PC-3 (cell line): ENCODE measurements around the gene PDX1. TPM values are rescaled to one million over a fixed set of nuclear protein-coding genes. Genes with fewer than 3 reads are reported as not detected.

ENCODE experiments used
- ATAC-seq: fragments of 200-7000 bp; cut with Tn5 transposase; 2 replicates; pipeline ENCODE4 v1.9.1; 2020; ENCODE audit warnings: mild to moderate bottlenecking, moderate library complexity
- BruUV-seq: library from RNA; stranded (reverse); fragments of 400-500 nt; replicated peaks from 2 replicates; lab custom pipeline; 2021; lab: Mats Ljungman, UMichigan
- CTCF ChIA-PET: fragments of 300-600 bp; sonication (Branson Sonifier 250); formaldehyde crosslinking; loops from one replicate; lab custom pipeline; 2022; ENCODE audit warnings: antibody characterized with exemption; lab: Charles Lee
- POLR2A ChIA-PET: fragments of 300-600 bp; sonication (Branson Sonifier 250); formaldehyde crosslinking; loops from one replicate; lab custom pipeline; 2022; ENCODE audit warnings: antibody characterized with exemption; ENCODE audit not compliant: unreplicated experiment; lab: Charles Lee
- DNase-seq: peaks from one replicate; pipeline ENCODE4 v3.0.0-alpha.2; 2015
- H2AFZ ChIP-seq: fragments of 300-600 bp; sonication (generic); 2 replicates; pipeline ENCODE4 v1.6.0; 2016; ENCODE audit warnings: antibody characterized with exemption, low read length
- H3F3A ChIP-seq: fragments of 300-600 bp; sonication (generic); one replicate; pipeline ENCODE4 v1.6.0; 2017; ENCODE audit warnings: antibody characterized with exemption, low read length, control low read depth, mild to moderate bottlenecking; ENCODE audit not compliant: unreplicated experiment
- H3K27ac ChIP-seq: fragments of 300-600 bp; sonication (generic); 2 replicates; pipeline ENCODE4 v1.5.1; 2016; ENCODE audit warnings: mild to moderate bottlenecking, low read length
- H3K27me3 ChIP-seq: fragments of 300-600 bp; sonication (generic); 2 replicates; pipeline ENCODE4 v1.6.1; 2016; ENCODE audit warnings: low read length, mixed read lengths
- H3K36me3 ChIP-seq: fragments of 300-600 bp; sonication (generic); 2 replicates; pipeline ENCODE4 v1.6.1; 2016; ENCODE audit warnings: low read depth, mixed run types, low read length, mixed read lengths
- H3K4me1 ChIP-seq: fragments of 300-600 bp; sonication (generic); 2 replicates; pipeline ENCODE4 v1.5.1; 2016; ENCODE audit warnings: low read length; ENCODE audit not compliant: insufficient read depth
- H3K4me2 ChIP-seq: fragments of 300-600 bp; sonication (generic); 2 replicates; pipeline ENCODE4 v1.6.0; 2016; ENCODE audit warnings: low read length
- H3K4me3 ChIP-seq: fragments of 300-600 bp; sonication (generic); 2 replicates; pipeline ENCODE4 v1.5.1; 2016; ENCODE audit warnings: mild to moderate bottlenecking, low read length, mixed read lengths
- H3K79me2 ChIP-seq: fragments of 300-600 bp; sonication (generic); 2 replicates; pipeline ENCODE4 v1.6.1; 2017; ENCODE audit warnings: low read length, mixed read lengths
- H3K9ac ChIP-seq: fragments of 300-600 bp; sonication (generic); 2 replicates; pipeline ENCODE4 v1.6.0; 2016; ENCODE audit warnings: mild to moderate bottlenecking, low read length
- H3K9me2 ChIP-seq: fragments of 300-600 bp; sonication (generic); replicated peaks from 2 replicates; pipeline ENCODE4 v1.6.1; 2016; ENCODE audit warnings: mixed run types, low read length, mixed read lengths
- H3K9me3 ChIP-seq: fragments of 300-600 bp; sonication (generic); 2 replicates; pipeline ENCODE4 v1.6.1; 2016; ENCODE audit warnings: low read length, mixed read lengths
- H4K20me1 ChIP-seq: fragments of 300-600 bp; sonication (generic); 2 replicates; pipeline ENCODE4 v1.6.1; 2016; ENCODE audit warnings: low read length, mixed read lengths
- EZH2 ChIP-seq: fragments of 300-600 bp; sonication (generic); IDR thresholded peaks from one replicate; pipeline ENCODE4 v1.6.1; 2017; ENCODE audit warnings: antibody characterized with exemption, mild to moderate bottlenecking, low read length; ENCODE audit not compliant: unreplicated experiment
- EZH2phosphoT487 ChIP-seq: fragments of 300-600 bp; sonication (generic); IDR thresholded peaks from 2 replicates; pipeline ENCODE4 v1.6.1; 2018; ENCODE audit warnings: mild to moderate bottlenecking, antibody characterized with exemption, low read length, borderline replicate concordance
- intact Hi-C: fragments of 100-400 bp; cut with micrococcal nuclease; formaldehyde crosslinking; loops from 2 replicates; pipeline ENCODE4 v1.9.0; 2023
- total RNA-seq: library from RNA; depleted of rRNA; stranded (reverse); fragments of >200 nt; gene quantifications from 2 replicates; pipeline ENCODE4 v1.2.3, GENCODE V29; 2014
- TF ChIP-seq, protein P1 (sequence below): fragments of 300-600 bp; sonication (generic); conservative IDR thresholded peaks from 2 replicates; pipeline ENCODE4 v1.5.1; 2017; ENCODE audit warnings: antibody characterized with exemption, low read depth, mild to moderate bottlenecking, low read length

Gene PDX1
- total RNA-seq, 1 experiment from 2014 or later = not detected

DNA sequence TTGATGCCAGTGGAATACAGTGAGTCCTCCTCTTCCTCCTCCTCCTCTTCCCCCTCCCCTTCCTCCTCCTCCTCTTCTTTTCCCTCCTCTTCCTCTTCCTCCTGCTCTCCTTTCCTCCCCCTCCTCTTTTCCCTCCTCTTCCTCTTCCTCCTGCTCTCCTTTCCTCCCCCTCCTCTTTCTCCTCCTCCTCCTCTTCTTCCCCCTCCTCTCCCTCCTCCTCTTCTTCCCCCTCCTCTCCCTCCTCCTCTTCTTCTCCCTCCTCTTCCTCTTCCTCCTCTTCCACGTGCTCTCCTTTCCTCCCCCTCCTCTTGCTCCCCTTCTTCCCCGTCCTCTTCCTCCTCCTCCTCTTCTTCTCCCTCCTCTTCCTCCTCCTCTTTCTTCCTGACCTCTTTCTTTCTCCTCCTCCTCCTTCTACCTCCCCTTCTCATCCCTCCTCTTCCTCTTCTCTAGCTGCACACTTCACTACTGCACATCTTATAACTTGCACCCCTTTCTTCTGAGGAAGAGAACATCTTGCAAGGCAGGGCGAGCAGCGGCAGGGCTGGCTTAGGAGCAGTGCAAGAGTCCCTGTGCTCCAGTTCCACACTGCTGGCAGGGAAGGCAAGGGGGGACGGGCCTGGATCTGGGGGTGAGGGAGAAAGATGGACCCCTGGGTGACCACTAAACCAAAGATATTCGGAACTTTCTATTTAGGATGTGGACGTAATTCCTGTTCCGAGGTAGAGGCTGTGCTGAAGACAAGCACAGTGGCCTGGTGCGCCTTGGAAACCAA lies 5.6 kb downstream of the PDX1 start:
- DNase-seq = no peak
- no peak overlapping the region for H3K9ac ChIP-seq
- ATAC-seq = no peak
- peaks cover 55% of the 10 kb centered on the region for H3K27me3 ChIP-seq
- no peaks in the 10 kb centered on the region for H4K20me1 ChIP-seq
- no peaks in the 10 kb centered on the region for H3K9me2 ChIP-seq
- no peaks in the 10 kb centered on the region for H3K36me3 ChIP-seq
- H3K4me1 ChIP-seq = no peaks in the 10 kb centered on the region
- ChIA-PET POLR2A (no interaction called here), CTCF (no interaction called here)
- no TSS peak for BruUV-seq
- H3K9me3 ChIP-seq = no peaks in the 10 kb centered on the region
- H3K27ac ChIP-seq = no peak overlapping the region
- H3K4me2 ChIP-seq = no peak overlapping the region
- H3F3A ChIP-seq = no peaks in the 10 kb centered on the region
- intact Hi-C loops = no loop called here
- no peak overlapping the region for H2AFZ ChIP-seq
- no peak overlapping the region for H3K4me3 ChIP-seq
- H3K79me2 ChIP-seq = no peaks in the 10 kb centered on the region
- TF ChIP-seq EZH2 = no peak
- TF ChIP-seq, protein P1, sequence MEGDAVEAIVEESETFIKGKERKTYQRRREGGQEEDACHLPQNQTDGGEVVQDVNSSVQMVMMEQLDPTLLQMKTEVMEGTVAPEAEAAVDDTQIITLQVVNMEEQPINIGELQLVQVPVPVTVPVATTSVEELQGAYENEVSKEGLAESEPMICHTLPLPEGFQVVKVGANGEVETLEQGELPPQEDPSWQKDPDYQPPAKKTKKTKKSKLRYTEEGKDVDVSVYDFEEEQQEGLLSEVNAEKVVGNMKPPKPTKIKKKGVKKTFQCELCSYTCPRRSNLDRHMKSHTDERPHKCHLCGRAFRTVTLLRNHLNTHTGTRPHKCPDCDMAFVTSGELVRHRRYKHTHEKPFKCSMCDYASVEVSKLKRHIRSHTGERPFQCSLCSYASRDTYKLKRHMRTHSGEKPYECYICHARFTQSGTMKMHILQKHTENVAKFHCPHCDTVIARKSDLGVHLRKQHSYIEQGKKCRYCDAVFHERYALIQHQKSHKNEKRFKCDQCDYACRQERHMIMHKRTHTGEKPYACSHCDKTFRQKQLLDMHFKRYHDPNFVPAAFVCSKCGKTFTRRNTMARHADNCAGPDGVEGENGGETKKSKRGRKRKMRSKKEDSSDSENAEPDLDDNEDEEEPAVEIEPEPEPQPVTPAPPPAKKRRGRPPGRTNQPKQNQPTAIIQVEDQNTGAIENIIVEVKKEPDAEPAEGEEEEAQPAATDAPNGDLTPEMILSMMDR = no peak
- TF ChIP-seq EZH2phosphoT487 = no peak

DNA sequence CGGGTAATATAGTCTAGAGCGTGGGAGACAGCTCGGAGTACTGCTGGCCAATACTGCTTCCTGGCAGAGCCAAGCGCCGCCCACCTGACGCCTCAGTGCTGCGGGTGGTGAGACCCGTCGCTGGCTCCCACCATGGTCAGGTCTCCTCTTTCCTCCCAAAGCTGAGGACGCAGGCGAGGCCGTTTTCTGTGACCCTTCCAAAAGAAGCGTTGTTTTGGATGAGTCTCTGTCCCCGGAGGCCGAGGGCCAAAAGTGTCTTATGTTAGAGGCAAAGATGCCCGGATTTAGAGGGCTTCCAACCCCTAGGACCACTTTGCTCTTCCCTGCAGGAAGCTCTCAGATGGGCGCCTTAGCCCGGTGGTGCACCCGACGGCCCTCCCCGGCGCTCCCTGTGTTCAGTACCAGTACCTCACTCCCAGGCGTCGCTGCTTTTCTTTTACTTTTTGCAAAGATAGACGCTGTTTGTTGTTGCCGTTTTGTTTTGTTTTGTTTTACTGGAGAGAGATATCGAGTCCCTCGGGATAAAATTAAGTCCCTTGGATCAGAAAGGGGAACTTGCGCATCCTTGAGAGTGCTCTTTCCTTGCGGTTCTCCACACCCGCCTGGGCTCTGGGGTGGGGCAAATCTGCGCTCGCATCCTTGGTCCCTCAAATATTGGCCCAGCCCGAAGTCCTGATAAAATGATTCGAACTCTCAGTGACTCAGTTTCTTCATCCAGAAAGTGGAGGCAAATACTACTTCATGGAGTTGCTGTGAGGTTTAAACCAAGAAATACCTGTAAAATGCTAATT lies 7.0 kb downstream of the PDX1 start:
- intact Hi-C loops = no loop called here
- 0 out of 2 replicates have a peak overlapping the region, but pooled peaks have one; percentile 42 for H2AFZ ChIP-seq
- no peak overlapping the region for H3K4me3 ChIP-seq
- H4K20me1 ChIP-seq = no peaks in the 10 kb centered on the region
- no peak overlapping the region for H3K27ac ChIP-seq
- H3K79me2 ChIP-seq = no peaks in the 10 kb centered on the region
- no peaks in the 10 kb centered on the region for H3K9me3 ChIP-seq
- no peaks in the 10 kb centered on the region for H3K9me2 ChIP-seq
- ATAC-seq (no peak), DNase-seq (no peak)
- no TSS peak for BruUV-seq
- H3K9ac ChIP-seq = no peak overlapping the region
- ChIA-PET POLR2A (no interaction called here), CTCF (no interaction called here)
- H3K36me3 ChIP-seq = no peaks in the 10 kb centered on the region
- no peak overlapping the region for H3K4me2 ChIP-seq
- H3K27me3 ChIP-seq = peaks cover 55% of the 10 kb centered on the region
- TF ChIP-seq EZH2 (peak; percentile 42), EZH2phosphoT487 (peak; percentile 19; the same call in 1 of the 2 replicates)
- TF ChIP-seq, protein P1 = no peak
- H3F3A ChIP-seq = no peaks in the 10 kb centered on the region
- H3K4me1 ChIP-seq = no peaks in the 10 kb centered on the region
